Osteoblast (primary cell): ENCODE measurements around the gene NEB. TPM values are rescaled to one million over a fixed set of nuclear protein-coding genes. Genes with fewer than 3 reads are reported as not detected.

Experiments used
- DNase-seq: peaks from one replicate; pipeline ENCODE4 v3.0.0; 2011; ENCODE audit warnings: low spot score, mixed read lengths; ENCODE audit not compliant: insufficient read length; ENCODE audit errors: missing footprints
- H2AFZ ChIP-seq: 2 replicates; pipeline ENCODE4 v1.6.0; 2011; ENCODE audit warnings: mild to moderate bottlenecking, low read length
- H3K27ac ChIP-seq: 2 replicates; pipeline ENCODE4 v1.5.1; 2011; ENCODE audit warnings: mild to moderate bottlenecking, low read depth, low read length, moderate library complexity
- H3K27me3 ChIP-seq: 2 replicates; pipeline ENCODE4 v1.6.0; 2012; ENCODE audit warnings: mild to moderate bottlenecking, control low read depth, inconsistent platforms, low read length, moderate library complexity; ENCODE audit not compliant: insufficient read depth
- H3K36me3 ChIP-seq: 2 replicates; pipeline ENCODE4 v1.5.1; 2011; ENCODE audit warnings: mild to moderate bottlenecking, low read length, control low read depth, moderate library complexity; ENCODE audit not compliant: insufficient read depth
- H3K4me1 ChIP-seq: 2 replicates; pipeline ENCODE4 v1.5.1; 2011; ENCODE audit warnings: mild to moderate bottlenecking, low read length, control low read depth, moderate library complexity; ENCODE audit not compliant: insufficient read depth
- H3K4me2 ChIP-seq: 2 replicates; pipeline ENCODE4 v1.6.0; 2011; ENCODE audit warnings: mild to moderate bottlenecking, low read length; ENCODE audit not compliant: insufficient read depth
- H3K4me3 ChIP-seq: fragments of 200-600 bp; sonication (generic); 3 replicates; pipeline ENCODE4 v1.5.1; 2012; ENCODE audit warnings: mild to moderate bottlenecking, low read length, inconsistent platforms; ENCODE audit not compliant: insufficient read depth
- H3K79me2 ChIP-seq: 2 replicates; pipeline ENCODE4 v1.6.0; 2012; ENCODE audit warnings: mild to moderate bottlenecking, low read length, control low read depth, inconsistent platforms; ENCODE audit not compliant: insufficient read depth
- H3K9me3 ChIP-seq: 2 replicates; pipeline ENCODE4 v1.5.1; 2011; ENCODE audit warnings: low read depth, low read length, control low read depth
- H4K20me1 ChIP-seq: 2 replicates; pipeline ENCODE4 v1.6.0; 2012; ENCODE audit warnings: mild to moderate bottlenecking, low read length, control low read depth; ENCODE audit not compliant: insufficient read depth
- total RNA-seq: library from RNA; depleted of rRNA; stranded (reverse); fragments of >200 nt; gene quantifications from 2 replicates; pipeline ENCODE4 v1.2.3, GENCODE V29; 2012
- TF ChIP-seq, protein P1 (sequence below): IDR thresholded peaks from 2 replicates; pipeline ENCODE4 v1.5.1; 2011; ENCODE audit warnings: mild to moderate bottlenecking, low read depth, low read length, moderate library complexity; ENCODE audit errors: extremely low read depth

Gene NEB
- total RNA-seq, 1 donor, result 0.36 TPM

DNA sequence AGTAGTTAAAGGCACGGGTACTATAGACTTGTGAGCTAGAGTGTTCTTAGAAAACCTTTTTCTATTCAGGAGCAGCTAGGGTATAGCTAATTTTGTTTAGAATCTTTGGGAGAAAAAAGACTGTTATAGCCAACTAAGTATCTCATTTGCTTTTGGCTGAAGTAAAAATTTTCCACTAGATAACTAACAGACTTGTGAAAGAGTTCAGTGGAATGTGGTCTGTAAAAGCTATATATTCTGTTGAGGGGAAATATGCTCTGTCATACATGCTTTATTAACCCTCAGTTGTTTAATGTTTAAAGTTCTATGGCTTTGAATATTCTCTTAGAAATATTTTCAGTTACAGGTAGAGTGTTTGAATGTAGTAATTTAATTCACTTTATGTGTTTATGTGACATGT lies 274.9 kb downstream of the NEB start:
- H4K20me1 ChIP-seq, result no peaks in the 10 kb centered on the region
- no peaks in the 10 kb centered on the region for H3K27me3 ChIP-seq
- no peak overlapping the region for H3K27ac ChIP-seq
- H3K9me3 ChIP-seq, result no peaks in the 10 kb centered on the region
- TF ChIP-seq, protein P1, sequence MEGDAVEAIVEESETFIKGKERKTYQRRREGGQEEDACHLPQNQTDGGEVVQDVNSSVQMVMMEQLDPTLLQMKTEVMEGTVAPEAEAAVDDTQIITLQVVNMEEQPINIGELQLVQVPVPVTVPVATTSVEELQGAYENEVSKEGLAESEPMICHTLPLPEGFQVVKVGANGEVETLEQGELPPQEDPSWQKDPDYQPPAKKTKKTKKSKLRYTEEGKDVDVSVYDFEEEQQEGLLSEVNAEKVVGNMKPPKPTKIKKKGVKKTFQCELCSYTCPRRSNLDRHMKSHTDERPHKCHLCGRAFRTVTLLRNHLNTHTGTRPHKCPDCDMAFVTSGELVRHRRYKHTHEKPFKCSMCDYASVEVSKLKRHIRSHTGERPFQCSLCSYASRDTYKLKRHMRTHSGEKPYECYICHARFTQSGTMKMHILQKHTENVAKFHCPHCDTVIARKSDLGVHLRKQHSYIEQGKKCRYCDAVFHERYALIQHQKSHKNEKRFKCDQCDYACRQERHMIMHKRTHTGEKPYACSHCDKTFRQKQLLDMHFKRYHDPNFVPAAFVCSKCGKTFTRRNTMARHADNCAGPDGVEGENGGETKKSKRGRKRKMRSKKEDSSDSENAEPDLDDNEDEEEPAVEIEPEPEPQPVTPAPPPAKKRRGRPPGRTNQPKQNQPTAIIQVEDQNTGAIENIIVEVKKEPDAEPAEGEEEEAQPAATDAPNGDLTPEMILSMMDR, result no peak
- H2AFZ ChIP-seq, result no peak overlapping the region
- no peak overlapping the region for H3K4me3 ChIP-seq
- no peak for DNase-seq
- peaks cover 72% of the 10 kb centered on the region for H3K36me3 ChIP-seq
- H3K4me1 ChIP-seq, result no peaks in the 10 kb centered on the region
- no peaks in the 10 kb centered on the region for H3K79me2 ChIP-seq
- H3K4me2 ChIP-seq, result no peak overlapping the region

DNA sequence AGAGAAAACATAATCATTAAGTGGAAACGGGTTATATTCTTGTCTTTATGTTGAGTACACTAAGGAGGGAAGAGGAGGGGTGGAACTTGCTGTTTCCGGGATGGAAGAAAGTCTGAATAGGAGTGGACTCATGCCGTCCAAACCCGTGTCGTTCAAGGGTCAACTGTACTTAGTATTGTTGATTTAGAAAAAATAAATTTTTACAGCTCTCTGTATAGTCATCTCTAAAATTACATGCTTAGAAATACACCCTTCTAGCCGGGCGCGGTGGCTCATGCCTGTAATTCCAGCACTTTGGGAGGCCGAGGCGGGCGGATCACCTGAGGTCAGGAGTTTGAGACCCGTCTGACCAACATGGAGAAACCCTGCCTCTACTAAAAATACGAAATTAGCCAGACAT lies 295.1 kb downstream of the NEB start:
- H3K79me2 ChIP-seq, result no peaks in the 10 kb centered on the region
- no peak overlapping the region for H3K4me3 ChIP-seq

DNA sequence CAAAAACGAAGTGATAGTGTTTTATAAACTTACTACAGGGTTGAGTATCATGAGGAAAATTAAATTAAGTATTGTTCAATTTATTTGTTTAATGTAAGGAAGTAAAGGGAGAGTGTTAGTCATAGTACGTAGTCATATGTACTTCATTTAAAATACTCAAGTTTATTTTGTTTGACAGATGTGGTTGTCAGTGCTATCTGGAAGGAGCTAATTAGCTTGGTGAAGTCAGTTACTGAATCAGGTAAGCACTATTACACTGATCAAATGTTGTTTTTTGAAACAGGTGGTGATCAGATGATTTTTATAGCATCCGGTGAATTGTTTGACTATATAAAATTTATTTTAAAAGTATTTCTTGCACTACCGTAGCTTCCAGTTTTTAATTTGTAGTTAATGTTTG lies 295.8 kb downstream of the NEB start:
- no peak for DNase-seq
- Histone ChIP-seq H3K27me3 (no peaks in the 10 kb centered on the region), H3K36me3 (peaks cover 87% of the 10 kb centered on the region), H2AFZ (no peak overlapping the region), H4K20me1 (no peaks in the 10 kb centered on the region), H3K9me3 (no peaks in the 10 kb centered on the region), H3K4me3 (no peak overlapping the region), H3K4me2 (no peak overlapping the region), H3K79me2 (no peaks in the 10 kb centered on the region), H3K4me1 (no peaks in the 10 kb centered on the region), H3K27ac (no peak overlapping the region)
- TF ChIP-seq, protein P1, result no peak

More for the DNA sequence above, 295.1 kb downstream of the NEB start:
- Histone ChIP-seq H3K9me3 (no peaks in the 10 kb centered on the region), H3K4me2 (no peak overlapping the region), H4K20me1 (no peaks in the 10 kb centered on the region), H2AFZ (no peak overlapping the region), H3K4me1 (no peaks in the 10 kb centered on the region), H3K27ac (no peak overlapping the region), H3K27me3 (no peaks in the 10 kb centered on the region), H3K36me3 (peaks cover 87% of the 10 kb centered on the region)
- TF ChIP-seq, protein P1, result no peak
- DNase-seq, result no peak

DNA sequence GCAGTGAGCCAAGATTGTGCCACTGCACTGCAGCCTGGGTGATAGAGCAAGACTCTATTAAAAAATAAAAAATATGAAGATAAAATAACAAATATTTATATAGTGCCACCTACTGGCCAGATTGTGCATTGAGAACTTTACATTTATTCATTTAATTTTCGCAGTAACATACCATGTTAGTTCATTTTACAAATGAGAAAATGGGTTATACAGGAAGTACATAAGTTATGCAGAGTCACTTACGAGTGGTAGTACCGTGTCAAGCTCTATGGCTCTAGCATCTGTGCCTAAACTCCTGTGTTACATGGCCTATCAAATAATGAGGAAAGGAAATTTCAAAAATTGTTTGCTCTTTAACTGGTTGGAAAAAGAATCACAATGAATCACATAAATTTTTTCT lies 296.6 kb downstream of the NEB start:
- Histone ChIP-seq H2AFZ (no peak overlapping the region), H3K4me1 (no peaks in the 10 kb centered on the region), H3K4me3 (no peak overlapping the region), H3K4me2 (no peak overlapping the region), H3K9me3 (no peaks in the 10 kb centered on the region), H3K36me3 (peaks cover 87% of the 10 kb centered on the region), H3K27me3 (no peaks in the 10 kb centered on the region), H3K27ac (peak overlapping the region; percentile 5), H4K20me1 (no peaks in the 10 kb centered on the region), H3K79me2 (no peaks in the 10 kb centered on the region)
- TF ChIP-seq, protein P1, result peak; percentile 55
- DNase-seq, result no peak

Other genes with a start within 250 kb of the NEB start
- gene ARL5A, start 93.9 kb upstream of the NEB start, total RNA-seq, result 44.8 and 47.8 TPM in 2 replicates